CD4-positive, alpha-beta T cell treated with Interleukin-6 for 4 hours (primary cell): Measurements from ENCODE around the gene SLC4A8.
"Not testable (repeated sequence)": the region's sequence is repeated elsewhere in the genome, so short reads cannot be mapped to it uniquely, and the experiment has no call there.

Source experiments
- DNase-seq: peaks from one replicate; pipeline ENCODE4 v3.0.0-alpha.2; 2020; ENCODE audit warnings: mixed read lengths

Gene SLC4A8

DNA sequence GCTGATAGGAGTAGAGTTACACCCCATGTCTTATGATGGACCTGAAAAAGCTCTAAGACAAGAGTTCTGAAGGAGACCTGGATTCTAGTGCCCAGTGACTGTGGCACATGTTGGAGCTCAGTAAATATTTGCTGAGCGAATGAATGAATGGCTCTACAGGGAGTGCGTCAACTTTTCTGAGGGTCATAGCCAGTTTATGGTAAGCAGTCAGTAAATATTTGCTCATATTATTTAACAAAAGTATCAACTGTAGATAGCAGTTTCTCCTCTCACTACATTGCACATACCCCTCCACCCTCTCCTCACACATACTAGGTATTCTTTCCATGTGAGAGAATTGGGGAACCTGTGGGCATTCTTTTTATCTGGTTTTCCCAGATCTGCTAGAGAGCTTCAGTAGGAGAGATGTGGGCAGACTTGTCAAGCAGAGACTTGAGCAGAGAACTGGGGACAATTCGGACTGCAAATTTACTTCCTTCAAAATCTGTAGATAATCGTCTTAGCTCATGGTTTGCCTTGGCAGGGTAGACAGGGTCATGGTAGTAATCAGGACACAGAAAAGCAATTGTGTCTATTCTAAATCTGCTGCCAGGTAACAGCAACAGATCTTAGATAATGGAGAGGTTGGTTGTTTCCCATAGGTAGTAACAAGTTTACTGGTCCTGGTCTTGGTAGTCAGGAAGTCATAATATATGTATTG lies 5.7 kb downstream of the SLC4A8 start:
- no peak for DNase-seq

DNA sequence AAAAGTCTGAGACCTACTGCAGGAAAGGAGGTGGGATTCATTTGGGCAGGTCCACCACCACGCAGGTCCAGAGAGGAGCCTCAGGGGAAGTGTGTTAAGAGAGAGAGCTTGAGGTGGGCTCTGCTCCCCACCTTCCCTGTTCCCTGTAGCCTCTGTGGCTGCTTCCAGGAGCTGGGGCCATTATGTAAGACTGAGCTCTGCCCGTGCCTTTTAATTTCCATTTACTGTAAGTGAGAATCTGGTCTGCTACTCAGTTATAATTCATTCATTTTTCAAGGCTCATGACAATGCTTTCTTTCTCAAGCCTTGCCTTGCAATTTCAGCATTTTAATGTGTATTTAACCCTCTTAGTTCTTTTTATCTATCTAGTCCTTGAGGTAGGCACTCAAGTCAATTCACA lies 8.3 kb downstream of the SLC4A8 start:
- no peak for DNase-seq

DNA sequence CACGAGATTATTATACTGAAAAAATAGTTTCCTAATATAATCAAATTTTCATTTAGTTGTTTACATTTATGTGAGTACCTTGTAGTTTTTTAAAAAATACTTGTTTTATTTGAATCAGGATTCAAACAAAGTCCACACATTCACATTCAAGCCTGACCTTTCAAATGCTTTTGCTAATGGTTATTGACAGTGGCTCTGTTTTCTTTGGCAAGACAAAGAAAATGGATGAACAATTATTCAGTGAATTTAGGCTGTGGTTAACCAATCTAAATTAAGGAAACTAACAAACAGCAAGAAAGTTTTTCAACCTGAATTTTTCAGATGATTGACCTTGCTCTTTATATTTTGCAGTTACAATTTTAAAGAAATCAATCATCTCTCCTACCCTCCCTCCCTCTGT lies 9.7 kb downstream of the SLC4A8 start:
- DNase-seq: no peak

DNA sequence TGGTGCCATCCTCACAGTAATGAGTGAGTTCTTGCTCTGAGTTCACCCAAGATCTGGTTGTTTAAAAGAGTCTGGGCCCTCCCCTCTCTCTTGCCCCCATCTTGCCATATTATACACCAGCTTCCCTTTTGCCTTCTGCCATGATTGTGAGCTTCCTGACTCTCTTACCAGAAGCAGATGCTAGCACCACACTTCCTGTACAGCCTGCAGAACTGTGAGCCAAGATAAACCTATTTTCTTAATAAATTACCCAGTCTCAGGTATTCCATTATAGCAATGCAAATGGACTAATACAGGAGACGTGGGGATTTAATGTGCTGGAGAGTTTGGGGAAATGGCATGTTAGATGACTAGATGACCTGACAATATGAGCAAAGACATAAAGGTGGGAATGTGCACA lies 12.8 kb downstream of the SLC4A8 start:
- DNase-seq: no peak

DNA sequence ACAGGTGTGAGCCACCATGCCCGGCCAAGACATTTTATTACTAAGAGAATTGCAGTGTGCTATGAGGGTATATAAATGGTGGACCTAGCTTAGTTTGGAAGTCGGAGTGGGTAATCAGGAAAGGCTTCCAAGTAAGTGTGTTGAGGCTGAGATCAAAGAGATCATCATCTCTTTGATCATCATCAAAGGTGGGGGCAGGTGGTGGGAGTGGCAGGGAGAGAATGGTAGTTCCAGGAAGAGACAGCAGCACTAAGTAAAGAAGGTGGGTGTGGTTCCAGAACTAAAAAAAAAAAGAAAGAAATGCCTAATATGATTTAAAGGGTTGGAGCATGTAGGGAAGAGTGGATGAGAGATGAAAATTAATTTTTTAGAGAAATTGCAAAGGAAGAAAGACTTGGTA lies 14.7 kb downstream of the SLC4A8 start:
- DNase-seq: no peak

DNA sequence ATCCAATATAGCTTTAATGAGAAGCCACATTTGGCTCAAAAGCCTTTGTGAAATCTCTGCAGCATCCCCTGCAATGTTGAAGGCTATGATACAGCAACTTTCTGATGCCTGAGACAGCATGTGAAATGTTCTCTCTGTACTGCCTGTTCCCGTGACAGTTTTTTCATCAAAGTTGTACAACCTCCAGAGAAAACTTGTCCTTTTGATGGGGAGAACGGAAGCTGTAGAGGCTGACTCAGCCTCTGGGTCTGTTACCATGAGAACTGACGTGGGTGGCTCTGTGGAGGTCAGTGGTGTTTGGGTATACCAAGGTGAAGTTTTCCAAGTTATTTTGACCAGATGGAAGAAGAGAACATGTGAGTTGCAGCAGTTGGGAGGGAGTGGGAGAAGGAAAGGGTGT lies 17.0 kb downstream of the SLC4A8 start:
- DNase-seq: peak; percentile 6

DNA sequence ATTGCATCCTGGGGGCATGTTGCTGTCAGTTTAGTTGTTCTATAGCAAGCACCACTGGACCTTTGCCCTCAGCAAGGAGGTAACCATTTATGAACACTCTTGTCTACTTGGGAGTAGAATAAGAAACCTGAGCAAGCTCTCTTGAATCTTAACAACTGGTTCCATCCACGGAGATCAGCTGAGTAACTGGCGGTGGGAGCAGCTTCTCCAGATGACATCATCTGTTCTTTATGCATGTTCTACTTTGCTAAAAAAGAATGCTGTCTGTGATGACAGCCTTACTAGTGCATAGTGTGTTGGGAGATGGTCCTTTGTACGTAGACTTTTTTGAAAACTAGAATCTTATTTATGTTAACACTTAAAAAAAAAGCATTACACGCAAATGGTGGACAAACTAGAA lies 17.7 kb downstream of the SLC4A8 start:
- DNase-seq: no peak

DNA sequence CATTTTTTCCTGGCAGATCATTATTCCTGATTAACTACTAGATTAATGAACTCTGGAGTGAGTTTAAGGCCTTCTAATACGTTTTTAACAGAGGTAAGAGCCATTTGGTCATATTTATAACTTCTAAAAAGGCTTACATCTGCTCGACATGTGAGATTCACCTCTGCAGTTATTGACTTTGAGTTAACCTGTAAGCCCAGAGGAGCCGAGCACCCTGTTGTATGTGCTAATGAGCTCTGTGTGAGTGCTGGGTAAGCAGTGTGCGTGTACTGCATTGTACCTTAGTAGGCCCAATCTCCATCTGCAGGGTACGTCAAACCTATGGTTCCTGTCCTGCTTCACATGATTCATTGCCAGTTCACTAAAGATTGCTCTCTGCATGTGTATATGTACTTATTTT lies 18.9 kb downstream of the SLC4A8 start:
- DNase-seq: no peak

DNA sequence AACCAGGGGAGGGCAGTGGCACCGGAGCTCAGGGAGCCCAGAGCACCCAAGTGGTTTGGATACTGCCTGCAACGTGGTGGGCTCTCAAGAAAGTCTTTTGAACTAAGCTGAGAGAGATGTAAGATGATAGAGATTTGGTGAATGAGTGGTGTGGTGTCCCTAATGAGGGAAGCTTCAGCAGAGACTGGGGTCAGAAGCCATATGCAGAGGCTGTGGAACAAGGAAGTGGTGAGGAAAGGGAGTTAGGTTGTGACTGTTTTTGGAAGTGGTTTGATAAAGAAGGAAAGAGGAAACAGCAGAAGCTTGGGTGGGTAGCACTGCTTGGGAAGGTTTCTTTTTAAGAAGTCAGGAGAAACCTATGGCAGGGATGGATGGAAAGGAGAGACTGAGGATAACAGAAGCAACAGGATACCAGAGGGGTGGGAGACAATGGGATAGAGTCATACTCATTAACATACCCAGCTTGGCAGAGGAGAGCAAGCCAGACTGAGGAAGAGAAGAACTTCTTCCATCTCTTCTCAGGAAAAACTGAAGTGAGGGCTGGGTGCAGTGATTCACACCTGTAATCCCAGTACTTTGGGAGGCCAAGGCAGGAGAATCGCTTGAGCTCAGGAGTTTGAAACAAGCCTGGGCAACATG lies 24.1 kb downstream of the SLC4A8 start:
- DNase-seq: no peak

DNA sequence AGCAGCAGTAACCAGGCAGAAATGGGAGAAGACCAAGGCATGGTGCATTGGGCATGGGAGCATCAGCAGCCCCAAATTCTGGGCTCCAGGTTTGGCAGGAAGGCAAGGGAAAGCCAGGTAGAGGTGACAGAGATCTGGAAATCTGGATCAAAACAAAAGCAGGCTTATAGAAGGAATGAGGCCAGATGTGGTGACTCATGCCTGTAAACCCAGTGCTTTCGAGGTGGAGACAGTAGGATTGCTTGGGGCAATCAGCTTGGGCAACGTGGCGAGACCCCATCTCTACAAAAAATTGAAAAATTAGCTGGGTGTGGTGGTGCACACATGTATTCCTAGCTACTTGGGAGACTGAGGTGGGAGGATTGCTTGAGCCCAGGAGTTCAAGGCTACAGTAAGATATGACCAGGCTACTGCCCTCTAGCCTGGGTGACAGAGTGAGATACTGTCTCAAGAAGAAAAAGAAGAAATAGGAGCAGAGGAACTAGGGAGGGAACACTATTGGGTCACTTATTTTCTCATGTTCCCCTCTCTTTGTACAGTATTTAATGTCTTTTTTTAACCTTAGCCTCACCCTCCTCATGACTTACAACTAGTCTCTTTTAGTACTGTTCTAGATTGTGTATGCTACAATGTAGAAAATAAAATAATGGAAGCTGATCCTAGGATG lies 25.1 kb downstream of the SLC4A8 start:
- no peak for DNase-seq

DNA sequence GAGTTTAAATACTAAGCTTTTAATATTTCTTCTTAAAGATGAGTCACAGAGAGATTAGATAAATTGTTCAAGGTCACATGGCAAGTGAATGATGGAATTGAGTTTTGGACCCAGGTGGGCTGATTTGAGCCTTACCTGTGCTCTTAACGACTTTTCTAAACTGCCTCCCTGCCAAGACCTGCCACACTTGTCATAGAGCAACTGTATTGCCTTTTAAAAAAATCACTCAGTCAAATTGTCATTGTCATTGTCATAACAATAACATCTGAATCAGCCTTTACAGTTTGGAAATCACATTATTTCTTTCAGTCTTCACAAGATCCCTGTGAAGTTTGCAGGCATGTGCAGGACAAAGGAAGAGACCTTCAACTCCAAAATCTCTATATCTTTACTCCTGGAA lies 25.7 kb downstream of the SLC4A8 start:
- DNase-seq: no peak

DNA sequence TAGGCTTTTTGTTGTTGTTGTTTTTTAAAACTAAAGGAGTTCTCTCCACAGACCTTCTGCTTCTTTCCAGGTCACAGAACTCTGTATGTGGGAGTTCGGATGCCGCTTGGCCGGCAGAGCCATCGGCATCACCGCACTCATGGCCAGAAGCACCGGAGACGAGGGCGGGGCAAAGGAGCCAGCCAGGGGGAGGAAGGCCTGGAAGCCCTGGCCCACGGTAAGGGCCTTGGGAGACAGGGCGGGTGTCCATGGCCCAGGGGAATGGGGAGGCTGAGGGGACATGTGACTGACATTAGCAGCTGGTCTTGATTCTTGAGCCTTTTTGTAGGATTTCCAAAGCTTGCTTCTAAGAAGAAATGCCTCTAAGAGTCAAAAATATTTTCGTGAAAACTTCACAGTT lies 26.2 kb downstream of the SLC4A8 start:
- no peak for DNase-seq

DNA sequence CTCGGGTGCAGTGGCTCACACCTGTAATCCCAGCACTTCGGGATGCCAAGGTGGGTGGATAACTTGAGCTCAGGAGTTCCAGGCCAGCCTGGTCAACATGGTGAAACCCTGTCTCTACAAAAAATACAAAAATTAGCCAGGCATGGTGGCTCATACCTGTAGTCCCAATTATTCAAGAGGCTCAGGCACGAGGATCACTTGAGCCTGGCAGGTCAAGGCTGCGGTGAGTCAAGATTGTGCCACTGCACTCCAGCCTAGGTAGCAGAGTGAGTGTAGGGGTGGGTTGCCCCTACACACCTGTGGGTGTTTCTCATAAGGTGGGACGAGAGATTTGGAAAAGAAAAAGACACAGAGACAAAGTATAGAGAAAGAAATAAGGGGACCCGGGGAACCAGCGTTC lies 29.4 kb downstream of the SLC4A8 start:
- not testable (repeated sequence) for DNase-seq

DNA sequence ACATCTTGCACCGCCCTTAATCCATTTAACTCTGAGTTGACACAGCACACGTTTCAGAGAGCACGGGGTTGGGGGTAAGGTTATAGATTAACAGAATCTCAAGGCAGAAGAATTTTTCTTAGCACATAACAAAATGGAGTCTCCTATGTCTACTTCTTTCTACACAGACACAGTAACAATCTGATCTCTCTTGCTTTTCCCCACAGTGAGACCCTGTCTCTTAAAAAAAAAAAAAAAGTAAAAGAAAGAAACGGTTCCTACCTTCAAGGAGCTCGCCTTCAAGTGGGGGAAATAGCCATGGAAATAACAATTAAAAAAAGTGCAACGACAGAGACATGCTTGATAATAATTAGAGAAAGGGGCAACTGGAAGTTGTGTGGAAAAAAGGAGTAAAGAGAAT lies 30.4 kb downstream of the SLC4A8 start:
- DNase-seq: not testable (repeated sequence)

DNA sequence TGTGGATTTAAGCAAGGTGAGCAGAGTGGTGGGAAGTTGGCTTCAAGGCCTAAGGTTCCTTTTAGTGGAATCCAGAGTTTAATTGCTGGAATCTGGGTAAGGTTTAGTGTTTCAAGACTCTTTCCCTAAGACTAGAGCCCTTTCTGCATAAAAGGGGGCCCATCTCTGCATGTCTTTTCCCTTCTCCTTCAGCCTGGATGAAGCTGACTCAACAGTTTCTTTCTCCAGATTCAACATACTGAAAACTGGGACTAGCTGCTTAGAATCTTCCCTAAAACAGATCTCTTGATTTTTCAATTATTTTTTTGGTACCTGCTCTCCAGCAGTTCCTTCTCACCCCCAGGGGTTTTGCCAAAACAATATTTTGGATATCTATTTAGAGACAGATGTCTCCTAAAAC lies 34.0 kb downstream of the SLC4A8 start:
- no peak for DNase-seq

DNA sequence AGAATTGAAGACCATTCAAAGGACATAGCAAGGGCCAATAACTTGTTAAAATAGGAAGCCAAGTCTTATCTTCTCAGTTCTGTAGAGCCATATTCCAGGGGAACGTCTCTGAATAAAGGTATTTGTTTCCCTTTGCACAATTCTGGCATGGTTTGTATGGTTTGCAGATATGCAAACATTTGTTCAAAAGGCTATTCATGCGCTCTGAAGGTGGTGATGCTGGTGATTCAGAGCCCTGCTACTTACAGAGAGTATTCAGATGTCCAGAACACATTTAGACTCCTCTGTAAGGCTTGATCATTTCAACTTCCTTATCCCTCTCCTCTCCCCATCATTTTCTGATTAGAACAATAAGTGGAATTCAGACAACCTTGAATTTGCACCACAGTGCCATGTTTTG lies 35.9 kb downstream of the SLC4A8 start:
- DNase-seq: no peak

DNA sequence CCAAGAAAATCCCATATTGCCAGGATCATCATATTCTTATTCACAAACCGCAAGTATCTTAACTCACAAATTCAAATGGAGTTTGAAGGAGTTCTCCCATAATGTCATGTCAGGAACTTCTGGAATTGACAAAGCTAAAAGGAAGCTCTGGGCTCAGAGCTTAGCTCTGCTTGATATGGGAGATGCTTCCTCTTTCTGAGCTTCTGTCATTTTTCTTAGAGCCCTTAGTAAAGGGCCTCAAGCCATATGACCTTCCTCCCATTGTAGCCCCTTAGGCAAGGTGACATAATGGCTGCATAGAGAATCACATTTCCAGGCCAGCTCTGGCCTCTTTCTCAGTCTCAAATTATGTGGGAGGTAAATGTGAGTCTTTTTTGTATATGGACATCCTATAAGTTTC lies 40.9 kb downstream of the SLC4A8 start:
- DNase-seq: no peak

DNA sequence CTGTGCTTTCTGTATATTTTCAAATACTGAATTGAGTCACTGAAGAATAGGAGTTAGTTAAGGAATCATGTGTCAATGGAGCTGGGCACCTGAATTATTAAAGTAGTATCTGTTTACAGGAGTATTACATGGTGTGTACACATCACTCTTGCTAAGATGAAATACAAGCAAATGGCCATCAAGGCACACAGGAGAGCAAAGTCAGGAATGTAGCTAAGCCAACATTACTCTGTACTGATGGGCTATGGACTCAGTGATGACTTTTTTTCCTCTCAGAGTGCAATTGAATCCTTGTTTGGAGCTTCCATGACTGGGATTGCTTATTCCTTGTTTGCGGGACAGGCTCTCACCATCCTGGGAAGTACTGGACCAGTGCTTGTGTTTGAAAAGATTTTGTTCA lies 45.5 kb downstream of the SLC4A8 start:
- DNase-seq: no peak

DNA sequence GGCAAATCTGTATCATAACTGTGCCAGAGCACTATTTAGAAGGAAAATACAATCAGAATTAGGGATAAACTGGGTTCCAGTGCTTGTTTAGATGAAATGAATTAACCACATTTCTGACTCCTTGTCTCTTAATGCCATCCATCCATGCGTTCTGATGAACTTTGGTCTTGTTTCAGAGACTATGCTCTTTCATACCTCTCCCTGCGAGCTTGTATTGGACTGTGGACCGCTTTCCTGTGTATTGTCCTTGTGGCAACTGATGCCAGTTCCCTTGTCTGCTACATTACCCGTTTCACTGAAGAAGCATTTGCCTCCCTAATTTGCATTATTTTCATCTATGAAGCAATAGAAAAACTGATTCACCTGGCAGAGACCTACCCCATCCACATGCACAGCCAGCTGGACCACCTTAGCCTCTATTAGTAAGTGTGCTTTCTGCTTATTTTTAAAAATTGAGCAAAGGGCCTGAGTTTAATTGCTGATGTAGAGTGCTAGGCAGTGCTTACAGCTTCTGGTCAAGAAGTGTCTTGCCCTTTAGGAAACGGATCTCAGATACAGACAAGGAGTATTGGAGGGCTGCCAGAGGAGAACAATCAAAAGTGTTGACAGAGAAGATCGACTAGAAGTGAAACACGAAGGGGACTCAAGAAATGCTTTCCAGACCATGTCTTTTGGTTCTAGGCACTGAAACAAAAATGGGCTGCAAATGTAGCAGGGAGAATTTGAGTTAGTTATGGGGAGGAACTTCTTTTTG lies 46.7 kb downstream of the SLC4A8 start:
- no peak for DNase-seq

DNA sequence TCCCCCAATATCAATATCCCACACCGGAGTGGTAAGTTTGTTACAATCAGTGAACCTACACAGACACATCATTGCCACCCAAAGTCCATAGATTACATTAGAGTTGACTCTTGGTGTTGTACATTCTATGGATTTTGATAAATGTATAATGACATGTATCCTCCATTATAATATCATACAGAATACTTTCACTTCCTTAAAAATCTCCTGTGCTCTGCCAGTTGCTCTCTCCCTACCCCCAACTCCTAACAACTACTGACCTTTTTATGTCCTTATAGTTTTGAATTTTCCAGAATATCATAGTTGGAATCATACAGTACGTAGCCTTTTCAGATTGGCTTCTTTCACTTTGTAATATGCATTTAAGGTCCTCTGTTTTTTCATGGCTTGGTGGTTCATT lies 48.4 kb downstream of the SLC4A8 start:
- DNase-seq: no peak

DNA sequence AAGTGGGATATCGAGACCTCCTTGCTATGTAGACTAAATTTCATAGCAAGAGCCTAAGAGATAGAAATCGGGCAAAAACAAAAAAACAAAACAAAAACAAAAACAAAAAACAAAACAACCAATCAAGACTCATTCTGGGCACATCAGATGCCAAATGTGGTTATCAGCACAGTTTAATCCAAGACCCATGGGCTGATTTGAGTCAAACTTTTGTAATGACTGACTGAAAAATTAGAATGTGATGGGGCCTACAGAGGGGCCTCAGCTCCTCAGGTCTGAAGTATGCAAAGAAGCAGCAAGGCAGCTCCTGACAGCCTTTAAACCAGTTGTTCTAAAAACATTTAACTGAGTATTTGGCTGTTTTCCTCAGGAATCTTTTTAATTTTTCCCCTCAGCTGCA lies 49.3 kb downstream of the SLC4A8 start:
- DNase-seq: no peak

DNA sequence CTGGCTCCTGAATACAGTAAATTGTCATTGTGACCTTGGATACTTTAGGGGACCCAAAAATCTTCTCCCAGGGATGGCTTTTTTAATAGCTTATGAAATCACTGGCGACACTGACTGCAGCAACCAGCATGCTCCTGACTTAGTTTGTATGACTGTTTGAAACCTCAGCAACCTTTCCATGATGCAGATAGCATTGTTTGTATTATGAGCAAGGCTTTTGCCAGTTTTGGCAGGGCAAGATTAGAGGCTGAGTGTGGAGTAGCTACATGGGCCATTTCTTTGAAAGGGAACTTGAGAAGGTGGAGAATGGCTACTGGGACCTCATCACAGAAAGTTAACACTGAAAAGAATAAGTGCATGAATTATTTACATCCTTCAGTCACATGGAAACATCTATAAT lies 50.9 kb downstream of the SLC4A8 start:
- no peak for DNase-seq

DNA sequence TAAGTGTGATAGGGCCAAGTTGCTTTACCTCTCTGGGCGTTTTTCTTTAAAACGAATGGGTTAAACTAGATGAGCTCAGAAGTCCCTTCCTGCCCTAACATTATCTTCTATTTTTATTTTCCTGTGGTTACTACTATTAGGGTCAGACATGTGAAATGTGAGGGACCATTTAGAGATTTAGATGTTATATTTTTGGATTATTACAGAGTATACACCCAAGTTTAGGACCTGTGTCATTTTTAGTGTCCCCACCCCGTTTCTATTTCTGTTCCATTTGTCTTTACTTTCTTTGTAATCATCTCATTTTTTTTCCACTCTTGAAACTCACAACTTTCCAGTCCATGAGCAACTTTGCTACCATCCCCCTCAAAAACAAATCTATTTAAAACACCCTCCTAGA lies 56.3 kb downstream of the SLC4A8 start:
- DNase-seq: no peak
